Measurements from ENCODE around the gene VPS52.
A peak's percentile ranks its signal among the peaks of the same experiment; 100 is the strongest.

VPS52 gene

DNA sequence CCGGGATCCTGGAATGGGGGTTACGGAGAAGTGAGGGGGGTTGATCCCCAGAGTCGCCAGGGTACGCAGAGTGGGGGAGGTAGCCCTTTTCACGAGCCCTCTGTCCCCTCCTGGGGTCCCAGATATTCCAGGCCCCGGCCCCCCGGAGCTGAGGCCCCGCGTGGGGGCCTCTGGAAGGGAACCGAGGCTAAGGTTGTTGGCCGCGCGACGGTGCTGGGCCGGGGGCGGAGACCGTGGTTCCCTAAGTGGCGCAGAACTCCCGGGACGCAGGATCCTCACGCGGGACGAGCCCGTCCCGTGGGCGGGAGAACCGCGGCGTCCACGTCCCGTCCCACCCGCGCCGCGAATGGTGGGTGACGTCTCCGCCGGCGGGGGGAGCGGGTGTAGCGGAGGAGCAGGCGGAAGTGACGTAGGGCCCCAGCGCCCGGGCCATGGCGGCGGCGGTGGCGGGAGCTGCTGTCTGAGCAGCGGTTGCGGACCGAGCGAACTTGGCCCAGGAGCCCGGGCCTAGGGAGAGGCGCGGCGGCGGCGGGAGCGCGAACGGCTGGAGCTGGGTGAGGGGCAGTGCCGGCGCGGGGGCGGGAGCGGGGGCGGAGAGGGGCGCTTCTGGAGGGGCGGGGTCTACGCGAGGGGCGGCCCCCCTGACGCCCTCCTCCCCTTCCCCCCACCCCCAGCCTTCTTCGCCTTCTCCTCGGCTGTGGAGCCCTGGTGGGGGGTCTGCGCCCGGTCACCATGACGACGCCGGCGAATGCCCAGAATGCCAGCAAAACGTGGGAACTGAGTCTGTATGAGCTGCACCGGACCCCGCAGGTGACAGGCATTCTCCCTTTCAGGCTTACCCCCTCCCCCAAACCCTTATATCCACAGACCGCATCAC lies 63.3 kb downstream of the VPS52 start, which contains the start of gene RING1:
RING1 (plus strand) TSS at position 410 of the 877 bp plus-strand sequence; CDS start at position 733, 323 bp downstream.
- peak; percentile 81 for DNase-seq

DNA sequence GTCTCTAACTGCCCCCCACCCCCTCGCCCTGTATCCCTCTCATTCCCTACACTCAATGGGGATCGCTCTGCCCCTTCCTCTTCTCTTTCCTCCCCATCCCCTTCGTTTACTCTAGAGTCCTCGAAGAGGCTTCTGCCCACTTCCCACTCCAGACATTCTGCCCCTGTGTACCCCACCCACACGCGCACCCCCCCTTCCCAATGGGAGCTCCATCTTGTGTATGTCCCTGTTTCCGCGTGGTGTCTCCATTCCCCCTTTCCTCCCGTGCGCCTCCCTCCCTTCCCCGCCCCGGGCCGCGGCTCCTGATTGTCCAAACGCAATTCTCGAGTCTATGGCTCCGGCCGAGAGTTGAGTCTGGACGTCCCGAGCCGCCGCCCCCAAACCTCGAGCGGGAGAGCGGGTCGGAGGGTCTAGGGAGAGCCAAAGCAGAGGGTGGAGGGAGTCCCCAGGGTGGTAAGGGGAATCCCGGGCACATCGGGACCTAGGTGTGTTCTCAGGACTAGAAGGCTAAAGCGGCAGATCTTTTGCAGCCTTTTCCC lies 64.1 kb downstream of the VPS52 start:
- DNase-seq: peak; percentile 35

DNA sequence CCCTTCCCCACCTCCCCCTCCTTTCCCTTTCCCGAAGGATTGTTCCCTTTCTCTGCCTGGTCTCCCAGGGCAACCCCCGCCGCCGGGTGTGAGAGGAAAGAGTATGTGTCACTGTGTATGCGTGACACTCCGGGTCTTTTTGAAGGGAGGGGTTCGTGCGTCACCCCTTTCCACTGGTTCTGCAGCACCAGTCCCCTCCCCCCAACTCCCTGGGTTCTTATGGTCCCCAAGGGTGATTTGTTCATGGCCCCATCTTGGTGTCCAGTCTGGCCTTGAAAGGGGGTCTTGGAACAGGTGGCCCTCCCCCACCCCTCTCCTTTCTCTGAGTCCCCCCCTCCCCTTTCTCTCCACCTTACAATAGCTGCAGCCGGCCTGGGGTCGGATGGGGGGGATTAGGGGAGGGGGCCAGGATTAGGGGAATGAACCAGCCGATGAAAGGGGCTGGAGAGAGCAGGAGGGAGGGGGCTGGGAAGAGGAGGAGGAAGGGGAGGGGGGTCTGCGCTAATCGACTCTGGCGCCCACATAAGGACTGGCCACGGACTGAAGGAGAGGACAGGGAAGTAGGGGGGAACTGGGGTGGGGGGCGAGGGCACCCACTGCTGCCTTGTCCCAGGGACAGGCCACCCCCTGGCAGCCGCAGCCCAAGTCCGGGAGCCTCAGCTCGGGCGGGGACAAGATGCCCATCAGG lies 64.7 kb downstream of the VPS52 start:
- DNase-seq: no peak

- no peak for DNase-seq
Observed at GRCh38 chr6:33206027-33206863, 65.4 kb downstream of the VPS52 start.

- DNase-seq: peak; percentile 39
Observed at GRCh38 chr6:33205191-33206026, 66.3 kb downstream of the VPS52 start.

DNA sequence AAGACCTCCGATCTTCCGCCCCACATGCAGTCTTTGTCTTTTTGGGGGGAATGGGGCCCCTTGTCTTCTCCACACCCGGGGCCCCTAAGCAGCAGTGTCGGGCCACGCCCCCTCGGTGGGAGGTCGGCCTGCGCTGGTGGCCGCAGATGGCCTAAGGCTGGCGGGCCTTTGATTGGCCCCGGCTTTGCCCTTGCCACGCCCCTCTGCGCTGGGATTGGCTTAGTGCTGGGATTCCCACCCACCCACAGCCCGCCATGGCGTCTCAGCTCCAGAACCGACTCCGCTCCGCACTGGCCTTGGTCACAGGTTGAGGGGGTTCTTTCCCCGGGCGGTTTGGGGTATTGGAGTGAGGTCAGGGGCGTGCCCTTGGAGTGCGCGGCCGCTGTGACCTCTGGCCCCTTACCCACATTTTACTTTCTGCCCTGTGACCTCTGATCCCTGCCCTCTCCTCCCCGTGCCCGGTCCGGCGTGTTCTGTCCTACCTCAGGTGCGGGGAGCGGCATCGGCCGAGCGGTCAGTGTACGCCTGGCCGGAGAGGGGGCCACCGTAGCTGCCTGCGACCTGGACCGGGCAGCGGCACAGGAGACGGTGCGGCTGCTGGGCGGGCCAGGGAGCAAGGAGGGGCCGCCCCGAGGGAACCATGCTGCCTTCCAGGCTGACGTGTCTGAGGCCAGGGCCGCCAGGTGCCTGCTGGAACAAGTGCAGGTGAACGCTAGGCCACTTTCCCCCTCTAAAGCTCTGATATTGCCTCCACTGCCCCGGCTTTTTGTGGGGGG lies 67.1 kb downstream of the VPS52 start, which contains the start of gene HSD17B8:
HSD17B8 (plus strand) TSS at position 241 of the 776 bp plus-strand sequence; CDS start at position 255, 14 bp downstream.
- DNase-seq: peak; percentile 94

DNA sequence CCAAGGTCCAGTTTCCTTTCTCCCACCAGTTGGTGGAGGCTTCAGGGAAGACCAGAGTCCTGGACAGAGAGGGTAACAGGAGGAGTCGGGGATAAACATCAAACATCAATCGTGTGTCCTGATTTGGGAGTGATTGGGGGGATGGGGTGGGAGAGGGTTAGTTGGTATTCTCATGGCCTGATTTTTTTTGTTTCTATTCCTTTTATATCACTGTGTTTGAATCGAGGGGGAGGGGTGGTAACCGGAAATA lies 67.6 kb downstream of the VPS52 start:
- DNase-seq: no peak

DNA sequence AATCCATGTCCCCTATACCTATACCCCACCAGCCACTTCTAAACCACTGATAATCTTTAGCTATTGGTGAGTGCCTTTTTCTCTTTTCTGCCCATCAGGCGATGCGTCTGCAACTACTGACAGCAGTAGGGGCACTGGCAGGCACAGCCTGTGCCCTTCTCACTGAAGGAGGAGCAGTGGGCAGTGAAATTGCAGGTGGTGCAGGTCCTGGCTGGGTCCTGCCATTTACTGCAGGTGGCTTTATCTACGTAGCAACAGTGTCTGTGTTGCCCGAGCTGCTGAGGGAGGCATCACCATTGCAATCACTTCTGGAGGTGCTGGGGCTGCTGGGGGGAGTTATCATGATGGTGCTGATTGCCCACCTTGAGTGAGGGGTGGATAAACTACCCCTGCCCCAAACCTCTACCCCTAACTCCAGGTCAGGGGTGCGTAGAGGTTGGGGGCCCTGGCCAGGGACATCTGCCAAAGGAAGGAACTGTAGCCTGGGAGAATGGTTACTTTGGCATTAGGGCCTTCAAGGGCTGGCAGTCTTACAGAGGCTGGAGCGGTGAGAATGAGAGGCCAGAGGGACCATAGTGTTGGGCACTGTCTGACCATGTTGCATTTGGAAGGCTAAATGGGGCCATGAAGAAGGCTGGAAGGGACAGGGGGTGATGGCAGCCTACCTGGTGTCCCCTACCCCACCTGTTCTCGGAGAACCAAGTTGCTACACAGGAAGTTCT lies 68.1 kb downstream of the VPS52 start:
- no peak for DNase-seq

- DNase-seq: no peak
Observed at GRCh38 chr6:33202799-33203198, 68.9 kb downstream of the VPS52 start.

GRCh38 chr6:33201935-33202334 lies 69.7 kb downstream of the VPS52 start:
- no peak for DNase-seq

DNA sequence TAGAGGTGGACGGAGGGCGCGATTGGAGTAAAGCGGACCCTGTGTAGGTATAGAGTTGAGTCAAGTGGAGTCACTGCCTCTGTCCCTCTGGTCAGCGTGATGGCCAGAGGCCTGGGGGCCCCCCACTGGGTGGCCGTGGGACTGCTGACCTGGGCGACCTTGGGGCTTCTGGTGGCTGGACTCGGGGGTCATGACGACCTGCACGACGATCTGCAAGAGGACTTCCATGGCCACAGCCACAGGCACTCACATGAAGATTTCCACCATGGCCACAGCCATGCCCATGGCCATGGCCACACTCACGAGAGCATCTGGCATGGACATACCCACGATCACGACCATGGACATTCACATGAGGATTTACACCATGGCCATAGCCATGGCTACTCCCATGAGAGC lies 70.5 kb downstream of the VPS52 start:
- no peak for DNase-seq

Measured in hematopoietic multipotent progenitor cell treated with erythropoietin and hydrocortisone succinate and interleukin-3 and kit ligand, for 8 days (in vitro differentiated cells).